Fibroblast of upper back skin (primary cell): Measurements from ENCODE around the gene MTHFS.
"Not testable (repeated sequence)": the region's sequence is repeated elsewhere in the genome, so short reads cannot be mapped to it uniquely, and the experiment has no call there.

ENCODE experiments used
- DNase-seq: peaks from one replicate; pipeline ENCODE4 v3.0.0-alpha.2; 2013

The MTHFS gene

DNA sequence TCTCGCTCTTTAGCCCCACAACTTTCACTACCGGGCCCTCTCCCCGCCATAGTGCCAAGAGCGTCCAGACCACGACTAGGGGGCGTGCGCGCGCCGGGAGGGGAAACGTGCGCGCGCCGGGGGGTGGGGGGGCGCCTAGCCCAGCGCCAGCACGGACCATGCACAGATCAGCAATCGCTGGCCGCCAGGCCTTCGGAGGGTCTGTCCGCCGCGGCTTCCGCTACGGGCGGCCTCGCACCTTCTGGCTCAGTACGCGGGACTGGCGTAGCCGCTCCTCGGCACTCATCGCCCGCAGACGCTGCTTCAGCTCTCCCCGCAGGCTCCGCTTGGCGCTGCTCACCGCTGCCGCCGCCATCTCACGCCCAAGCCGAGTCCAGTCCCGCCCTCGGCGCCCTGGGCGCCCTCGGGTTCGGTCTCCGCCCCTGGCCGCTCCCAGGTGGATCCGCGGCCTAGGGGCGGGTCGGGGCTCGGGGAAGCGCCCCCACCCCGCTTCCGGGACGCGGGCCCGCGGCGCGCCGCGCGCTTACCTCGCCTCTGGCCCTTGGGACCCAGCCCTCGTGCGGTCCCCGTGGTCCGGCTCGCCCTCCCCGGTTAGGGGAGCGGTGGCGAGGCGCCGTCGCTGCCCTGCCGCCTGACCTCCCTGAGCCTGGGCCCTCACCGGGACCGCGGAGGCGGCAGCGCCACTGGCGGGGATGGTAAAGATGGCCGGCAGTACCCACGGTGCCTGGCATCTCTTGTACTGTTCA lies at the start of gene MTHFS:
Gene MTHFS (minus strand): TSS at position 381 of the 746 bp plus-strand sequence. CDS start 26 bp downstream, at position 355.
- peak; percentile 71 for DNase-seq

GRCh38 chr15:79944622-79945021 lies 47.8 kb upstream of the MTHFS start:
- DNase-seq: no peak

GRCh38 chr15:79943820-79944219 lies 47.0 kb upstream of the MTHFS start:
- DNase-seq: peak; percentile 72

- peak; percentile 74 for DNase-seq
These were observed 46.1 kb upstream of the MTHFS start for GRCh38 chr15:79942741-79943481.

- DNase-seq: no peak
These were observed 42.6 kb upstream of the MTHFS start for GRCh38 chr15:79939399-79939798.

DNA sequence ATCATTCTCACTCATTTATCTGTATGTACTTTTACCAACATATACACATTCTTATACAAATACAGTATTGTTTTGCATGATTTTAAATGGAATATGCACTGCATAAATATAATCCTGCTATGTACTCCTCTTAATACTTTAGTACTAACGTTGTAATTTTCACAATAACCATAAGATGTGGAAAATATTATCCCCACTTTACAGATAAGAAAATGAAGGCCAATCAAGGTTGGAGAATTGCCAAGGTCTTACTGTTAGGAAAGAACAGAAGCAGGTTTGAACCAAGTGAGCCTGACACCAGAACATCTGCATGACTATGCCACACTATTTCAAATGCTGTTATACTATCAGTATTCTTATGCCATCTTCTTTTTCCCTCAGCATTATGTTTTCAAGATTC lies 41.3 kb upstream of the MTHFS start:
- DNase-seq: no peak

GRCh38 chr15:79935556-79936201 lies 38.9 kb upstream of the MTHFS start:
- DNase-seq: not testable (repeated sequence)

DNA sequence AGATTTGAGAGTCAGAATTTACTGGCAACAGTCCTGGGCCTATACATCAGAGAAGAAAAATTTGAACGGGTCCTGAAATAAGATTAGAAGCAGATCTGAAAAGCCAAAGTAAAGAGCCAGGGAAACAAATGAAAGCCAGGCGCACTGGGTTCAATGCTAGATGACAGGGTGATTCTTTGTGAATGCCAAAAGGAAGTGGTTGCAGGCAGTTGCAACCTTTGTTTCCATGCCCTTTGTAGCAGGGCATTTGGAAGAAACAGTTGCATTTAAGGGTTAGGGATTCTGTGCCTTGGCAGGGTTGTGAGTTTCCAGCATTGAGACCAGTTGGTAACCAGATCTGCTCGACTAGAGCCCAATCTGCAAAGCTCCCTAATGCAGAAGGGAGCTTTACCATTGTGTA lies 36.4 kb upstream of the MTHFS start:
- no peak for DNase-seq

- DNase-seq: no peak
These were observed 35.6 kb upstream of the MTHFS start for GRCh38 chr15:79932447-79932846.

GRCh38 chr15:79930516-79930915 lies 33.7 kb upstream of the MTHFS start:
- DNase-seq: no peak

DNA sequence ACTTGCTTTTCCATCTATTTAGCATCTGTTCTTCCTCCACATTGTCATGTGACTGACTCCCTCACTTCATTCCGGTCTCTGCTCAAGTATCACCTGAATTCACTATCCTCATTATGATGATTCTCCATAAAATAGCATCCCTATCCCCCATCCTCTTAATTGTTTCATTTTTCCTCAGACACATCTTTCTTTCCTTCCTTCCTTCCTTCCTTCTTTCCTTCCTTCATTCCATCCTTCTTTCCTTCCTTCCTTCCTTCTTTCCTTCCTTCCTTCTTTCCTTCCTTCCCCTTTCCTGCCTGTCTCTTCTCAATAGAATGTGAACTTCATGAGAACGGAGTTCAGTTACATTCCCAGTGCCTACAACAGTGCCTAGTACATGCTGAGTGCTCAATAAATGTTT lies 32.6 kb upstream of the MTHFS start:
- DNase-seq: no peak

GRCh38 chr15:79926116-79926515 lies 29.3 kb upstream of the MTHFS start:
- DNase-seq: not testable (repeated sequence)

DNA sequence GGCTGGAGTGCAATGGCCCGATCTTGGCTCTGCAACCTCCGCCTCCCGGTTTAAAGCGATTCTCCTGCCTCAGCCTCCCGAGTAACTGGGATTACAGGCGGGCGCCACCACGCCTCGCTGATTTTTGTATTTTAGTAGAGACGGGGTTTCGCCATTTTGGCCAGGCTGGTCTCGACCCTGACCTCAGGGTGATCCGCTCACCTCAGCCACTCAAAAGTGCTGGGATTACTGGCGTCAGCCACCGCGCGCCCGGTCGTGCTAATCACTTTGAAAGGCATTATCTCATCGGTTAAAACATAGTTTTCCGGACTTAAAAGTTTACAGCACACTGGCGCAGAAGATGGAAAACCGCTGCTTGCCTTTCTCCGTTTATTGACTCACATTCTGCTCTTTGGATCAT lies 27.6 kb upstream of the MTHFS start:
- DNase-seq: no peak

GRCh38 chr15:79923515-79924169 lies 26.8 kb upstream of the MTHFS start:
- peak; percentile 95 for DNase-seq

DNA sequence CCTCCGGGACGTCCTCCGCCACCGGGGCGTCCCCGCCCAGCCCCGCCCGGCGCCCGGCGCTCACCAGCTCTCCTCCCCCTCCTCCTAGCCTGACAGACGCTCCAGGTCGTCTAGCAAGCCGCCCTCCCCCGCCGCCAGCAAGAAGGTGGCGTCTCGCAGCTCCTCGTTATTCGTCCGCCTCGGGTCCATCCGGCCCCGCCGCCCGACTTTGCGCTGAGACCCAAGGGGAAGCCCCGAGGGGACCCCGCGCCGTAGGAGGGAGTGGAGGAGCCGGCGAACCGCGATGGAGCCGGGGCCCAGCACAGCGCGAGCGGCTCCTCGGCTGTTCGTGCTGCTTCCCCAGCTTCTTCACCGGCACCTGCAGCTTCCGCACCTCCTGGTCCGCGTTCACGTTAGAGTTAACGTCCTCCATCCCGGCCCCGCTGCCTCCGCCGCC lies 26.3 kb upstream of the MTHFS start:
- peak; percentile 20 for DNase-seq

DNA sequence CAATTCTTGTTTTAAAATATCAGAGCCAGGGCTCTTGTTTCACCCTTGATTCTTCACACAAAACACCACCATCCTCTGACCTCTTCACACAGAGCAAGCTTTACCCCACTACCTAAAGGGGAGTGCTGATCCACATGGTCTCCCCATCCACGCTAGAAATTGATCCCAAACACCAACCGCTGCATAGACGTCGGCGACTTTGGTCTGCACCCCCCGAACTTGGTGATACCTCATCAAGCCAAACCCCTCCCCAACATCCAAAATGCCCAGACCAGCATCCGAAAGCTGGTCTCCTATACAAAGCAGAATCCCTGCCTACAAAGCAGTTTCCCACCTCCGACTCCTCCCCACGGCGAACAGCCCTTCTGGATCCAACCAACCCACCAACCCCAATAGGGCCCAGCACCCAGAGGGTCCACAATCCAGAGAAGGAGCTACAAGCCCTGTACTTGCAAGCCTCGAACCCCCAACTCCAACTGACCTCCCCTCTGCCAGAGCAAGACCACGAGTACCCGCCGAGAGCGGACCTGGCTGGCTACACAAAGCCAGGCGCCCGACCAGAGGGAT lies 25.8 kb upstream of the MTHFS start:
- DNase-seq: no peak

DNA sequence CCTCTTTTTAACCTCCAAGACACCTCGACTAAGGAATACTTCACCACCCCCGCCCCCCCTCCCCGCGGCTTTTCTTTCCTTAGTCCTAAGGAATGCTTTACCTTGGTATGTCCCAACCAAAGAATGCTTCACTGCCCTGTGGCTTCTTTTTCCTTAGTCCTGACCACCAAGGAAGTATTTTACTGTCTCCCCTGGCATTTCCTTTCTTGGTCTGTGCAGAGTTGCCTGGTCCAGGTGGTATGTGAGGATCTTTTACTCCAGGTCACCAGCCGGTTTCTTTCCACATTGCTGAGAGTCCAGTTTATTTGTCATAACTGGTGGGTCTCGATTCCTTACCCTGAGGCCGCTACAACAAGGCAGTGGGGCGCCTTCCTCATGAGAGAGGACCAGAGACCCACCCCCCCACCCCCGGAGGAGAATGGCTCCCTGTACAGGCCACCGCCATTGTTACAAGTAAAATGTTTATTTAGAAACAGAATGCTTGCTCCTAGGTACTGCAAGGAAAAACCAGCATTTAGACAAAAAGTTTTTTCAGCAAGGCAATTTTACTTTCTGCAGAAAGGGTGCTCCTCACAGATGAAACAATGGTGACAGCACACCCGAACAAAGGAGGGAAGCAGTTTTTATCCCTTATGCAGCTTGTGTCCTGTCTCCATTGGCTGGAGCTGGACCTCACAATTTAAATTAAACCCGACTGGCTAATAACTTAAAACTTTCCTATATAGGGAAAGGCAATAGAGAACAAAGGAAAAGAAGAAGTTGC lies 23.1 kb upstream of the MTHFS start:
- DNase-seq: no peak

DNA sequence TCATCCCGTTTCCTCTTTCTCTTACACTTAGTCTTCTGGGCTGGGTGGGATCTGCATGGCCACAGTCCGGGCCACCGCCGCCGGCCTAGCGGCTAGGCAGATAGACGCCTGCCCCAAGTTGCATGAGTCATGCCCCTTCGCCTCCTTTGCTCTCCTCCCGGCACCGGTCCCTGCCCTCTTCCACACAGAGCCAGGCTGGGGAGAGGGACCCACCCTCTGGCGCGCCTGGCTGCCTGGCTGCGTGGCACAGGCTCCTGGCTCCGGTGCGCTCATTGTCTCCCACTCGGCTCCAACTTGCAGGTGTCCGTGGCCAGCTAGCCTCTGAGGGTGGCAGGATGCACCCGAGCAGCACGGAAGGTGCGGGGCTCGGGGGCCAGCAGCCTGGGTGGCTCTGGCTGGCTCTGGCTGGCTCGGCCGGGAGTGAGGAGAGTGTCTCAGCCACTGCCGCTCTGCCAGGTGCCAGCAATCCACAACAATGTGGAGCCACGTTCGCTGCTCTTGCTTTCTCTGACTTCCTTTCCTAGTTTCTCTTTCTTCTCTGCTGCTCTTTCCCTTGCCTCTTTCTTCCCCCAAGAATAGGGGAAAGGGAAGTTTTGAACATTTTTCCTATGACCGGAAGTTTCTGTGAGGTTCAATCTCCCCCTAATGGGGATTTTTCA lies 22.4 kb upstream of the MTHFS start:
- DNase-seq: no peak

- DNase-seq: no peak
These were observed 21.5 kb upstream of the MTHFS start for GRCh38 chr15:79918278-79918677.

DNA sequence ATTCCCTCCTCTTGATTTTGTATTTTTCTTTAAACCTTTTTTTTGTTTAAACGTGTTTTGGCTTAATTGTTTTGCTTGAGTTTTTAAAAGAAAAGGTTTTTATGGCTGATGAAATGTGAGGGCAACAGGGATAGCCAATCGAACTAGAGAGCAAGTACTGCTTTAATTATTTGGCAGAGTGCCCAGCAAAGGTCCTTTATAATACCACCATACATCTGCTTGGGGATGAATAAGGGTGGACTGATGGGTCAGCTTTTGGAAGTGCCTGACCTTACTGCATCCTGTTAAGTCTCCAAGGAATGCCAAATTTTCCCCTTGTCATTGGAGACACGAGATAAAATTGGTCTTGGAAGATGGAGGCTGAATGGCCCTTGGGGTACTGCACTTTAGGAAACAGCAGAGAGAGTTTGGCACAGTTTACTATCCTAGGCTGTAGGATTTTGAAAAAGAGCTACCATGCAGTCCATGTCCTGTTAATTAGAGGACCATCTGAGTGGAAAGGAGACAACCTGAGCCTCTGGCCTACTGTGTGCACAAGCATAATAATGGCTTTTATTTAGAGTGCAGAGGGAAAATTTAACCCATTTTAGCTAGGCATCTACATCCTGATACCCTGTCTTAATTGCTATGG lies 19.8 kb upstream of the MTHFS start:
- DNase-seq: no peak
